Suprapubic skin (tissue), 3 donors: ENCODE results near the gene RTP3.

Source experiments
- CTCF ChIP-seq, 2 donors: fragments of 200-600 bp in 1 of 2; fragments of 450-650 bp in 1 of 2; sonication (generic) in 1 of 2; IDR thresholded peaks; one replicate each; pipeline ENCODE4 v1.5.1; 2016 to 2019; ENCODE audit warnings: antibody characterized with exemption in 2 of 2, mild to moderate bottlenecking in 1 of 2, moderate library complexity in 1 of 2
- POLR2AphosphoS5 ChIP-seq, 3 donors: sonication (generic); formaldehyde crosslinking; IDR thresholded peaks; one replicate each; pipeline ENCODE4 v1.6.1; 2017; ENCODE audit warnings: antibody characterized with exemption in 3 of 3

DNA sequence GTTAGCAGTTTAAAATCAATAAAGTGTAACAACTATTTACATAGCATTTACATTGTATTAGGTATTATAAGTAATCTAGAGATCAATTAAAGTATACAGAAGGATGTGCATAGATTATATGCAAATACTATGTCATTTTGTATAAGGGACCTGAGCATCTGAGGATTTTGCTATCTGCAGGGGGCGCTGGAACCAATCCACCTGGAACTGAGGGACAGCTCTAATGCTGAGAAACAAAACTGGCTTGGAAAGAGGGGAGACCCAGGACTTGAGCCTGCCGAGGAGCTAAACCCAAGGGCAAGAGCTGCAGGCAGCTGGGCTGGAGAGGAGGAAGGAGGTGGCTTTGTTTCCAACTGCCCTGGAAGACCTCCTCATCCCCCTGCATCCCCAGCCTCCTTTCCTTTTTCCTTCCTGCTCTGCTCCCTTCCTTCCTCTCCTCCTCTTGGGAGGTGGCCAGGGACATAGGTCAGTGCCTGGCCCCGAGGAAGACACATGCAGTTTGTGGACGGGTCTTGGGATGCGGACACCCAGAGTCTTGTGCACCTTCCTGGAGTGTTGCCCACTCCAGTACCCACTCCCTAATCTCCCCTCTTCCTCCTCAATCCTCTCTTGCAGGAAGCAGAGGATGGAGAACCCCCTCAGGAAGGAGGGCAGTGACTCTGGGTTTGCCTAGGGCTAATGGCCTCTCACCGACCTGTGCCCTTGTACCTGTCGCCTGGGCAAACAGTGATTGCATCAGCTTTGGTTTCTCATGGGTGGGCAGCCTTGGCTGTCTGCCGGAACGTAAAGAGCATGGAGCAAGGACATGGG lies 825 bp upstream of the RTP3 start:
- TF ChIP-seq POLR2AphosphoS5 (IDR thresholded peaks at IDR 0.05) = no peak
- no peak for TF ChIP-seq CTCF (IDR thresholded peaks at IDR 0.05)
